Panc1 (cell line): ENCODE data around the gene SESN1. TPM values are rescaled to one million over a fixed set of nuclear protein-coding genes. Genes with fewer than 3 reads are reported as not detected.
A peak's percentile ranks its signal among the peaks of the same experiment; 100 is the strongest.
"Not testable (repeated sequence)": the region's sequence is repeated elsewhere in the genome, so short reads cannot be mapped to it uniquely, and the experiment has no call there.

ENCODE experiments used
- ATAC-seq: fragments of 200-7000 bp; cut with Tn5 transposase; 2 replicates; pipeline ENCODE4 v1.9.1; 2020; ENCODE audit warnings: mild to moderate bottlenecking, moderate library complexity
- BruUV-seq: library from RNA; stranded (reverse); fragments of 400-500 nt; replicated peaks from 2 replicates; lab custom pipeline; 2021; lab: Mats Ljungman, UMichigan
- CTCF ChIA-PET: fragments of 300-600 bp; sonication (Branson Sonifier 250); formaldehyde crosslinking; loops from one replicate; lab custom pipeline; 2022; ENCODE audit warnings: antibody characterized with exemption; lab: Charles Lee
- POLR2A ChIA-PET: fragments of 300-600 bp; sonication (Branson Sonifier 250); formaldehyde crosslinking; loops from one replicate; lab custom pipeline; 2022; ENCODE audit warnings: antibody characterized with exemption; lab: Charles Lee
- DNase-seq: peaks from one replicate; pipeline ENCODE4 v3.0.0-alpha.2; 2010; ENCODE audit warnings: low read depth, low spot score
- H3K27ac ChIP-seq: 2 replicates; pipeline ENCODE4 v1.5.1; 2011; ENCODE audit warnings: mild to moderate bottlenecking, low read length, inconsistent platforms
- H3K27me3 ChIP-seq: fragments of 200-500 bp; sonication (Bioruptor generic); 2 replicates; pipeline ENCODE4 v1.6.0; 2014; ENCODE audit warnings: low read length, inconsistent platforms; ENCODE audit not compliant: control insufficient read depth, insufficient read depth
- H3K36me3 ChIP-seq: fragments of 200-500 bp; sonication (Bioruptor generic); 2 replicates; pipeline ENCODE4 v1.5.1; 2014; ENCODE audit warnings: inconsistent platforms, mild to moderate bottlenecking, low read length, moderate library complexity; ENCODE audit not compliant: control insufficient read depth, insufficient read depth
- H3K4me1 ChIP-seq: 2 replicates; pipeline ENCODE4 v1.5.1; 2011; ENCODE audit warnings: inconsistent platforms, mild to moderate bottlenecking, low read length, moderate library complexity; ENCODE audit not compliant: control insufficient read depth, insufficient read depth
- H3K4me3 ChIP-seq, 2 experiments: 2 replicates each; pipeline ENCODE4 v1.5.1; 2011 to 2012; ENCODE audit warnings: low read depth in 2 of 2, low read length in 2 of 2, mild to moderate bottlenecking in 2 of 2, inconsistent platforms in 1 of 2, moderate library complexity in 1 of 2
- H3K9me3 ChIP-seq: fragments of 200-500 bp; sonication (Bioruptor generic); 2 replicates; pipeline ENCODE4 v1.5.1; 2014; ENCODE audit warnings: low read depth, mild to moderate bottlenecking, inconsistent platforms, low read length, moderate library complexity; ENCODE audit not compliant: control insufficient read depth, insufficient read depth
- POLR2AphosphoS5 ChIP-seq: IDR thresholded peaks from 2 replicates; pipeline ENCODE4 v1.6.1; 2012; ENCODE audit warnings: mild to moderate bottlenecking, low read depth, low read length, moderate library complexity
- SIN3A ChIP-seq: IDR thresholded peaks from 2 replicates; pipeline ENCODE4 v1.6.1; 2012; ENCODE audit warnings: low read depth, mild to moderate bottlenecking, low read length, moderate library complexity, borderline replicate concordance; ENCODE audit not compliant: insufficient read depth
- TCF7L2 ChIP-seq: IDR thresholded peaks from 2 replicates; pipeline ENCODE4 v1.6.1; 2011; ENCODE audit warnings: mild to moderate bottlenecking, low read depth, low read length, inconsistent platforms
- in situ Hi-C: cut with HindIII; loops from 2 replicates; pipeline ENCODE4 v1.10.0; 2016; ENCODE audit warnings: low sequenced_read_pairs, low pct_unique_long_range_greater_than_20kb
- intact Hi-C: fragments of 100-400 bp; cut with micrococcal nuclease; formaldehyde crosslinking; loops from one replicate; pipeline ENCODE4 v1.10.0; 2022; ENCODE audit not compliant: unreplicated experiment
- total RNA-seq: library from RNA; stranded (reverse); gene quantifications from one replicate; pipeline ENCODE4 v1.2.1, GENCODE V29; 2021; ENCODE audit not compliant: unreplicated experiment
- TF ChIP-seq, protein P1 (sequence below): fragments of 450-650 bp; IDR thresholded peaks from 2 replicates; pipeline ENCODE4 v1.5.1; 2017; ENCODE audit warnings: mild to moderate bottlenecking
- TF ChIP-seq, protein P2 (sequence below), 2 experiments: IDR thresholded peaks; 2 replicates each; pipeline ENCODE4 v1.6.1; 2011 to 2012; ENCODE audit warnings: low read depth in 2 of 2, control low read depth in 1 of 2, low read length in 1 of 2, mild to moderate bottlenecking in 1 of 2, moderate library complexity in 1 of 2; ENCODE audit not compliant: insufficient read depth in 1 of 2

SESN1 gene
- total RNA-seq, 1 experiment from 2014 or later: 11.3 TPM

DNA sequence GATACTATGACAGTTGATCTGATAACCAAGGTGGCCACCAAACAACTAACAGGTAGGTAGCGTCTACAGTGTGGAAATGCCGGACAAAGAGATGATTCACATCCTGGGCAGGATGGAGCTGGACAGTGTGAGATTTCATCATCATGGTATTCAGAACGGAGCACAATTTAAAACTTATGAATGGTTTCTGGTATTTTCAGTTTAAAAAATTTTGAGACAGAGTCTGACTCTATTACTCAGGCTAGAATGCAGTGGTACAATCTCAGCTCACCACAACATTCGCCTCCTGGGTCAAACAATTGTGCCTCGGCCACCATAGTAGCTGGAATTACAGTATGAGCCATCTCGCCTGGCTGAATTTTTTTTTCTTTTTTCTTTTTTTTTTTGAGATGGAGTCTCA, 44.5 kb upstream of the SESN1 start:
- CTCF ChIA-PET: no interaction called here
- BruUV-seq: no TSS peak
- no peaks in the 10 kb centered on the region for H3K9me3 ChIP-seq
- DNase-seq (no peak), ATAC-seq (0 out of 2 replicates have a peak, but pooled peaks have one; percentile 51)
- intact Hi-C loops (no loop called here), in situ Hi-C loops (no loop called here)
- H3K4me3 ChIP-seq: no peak overlapping the region
- H3K27ac ChIP-seq: no peak overlapping the region
- H3K4me1 ChIP-seq: no peaks in the 10 kb centered on the region
- no peak for TF ChIP-seq TCF7L2
- TF ChIP-seq, protein P1, sequence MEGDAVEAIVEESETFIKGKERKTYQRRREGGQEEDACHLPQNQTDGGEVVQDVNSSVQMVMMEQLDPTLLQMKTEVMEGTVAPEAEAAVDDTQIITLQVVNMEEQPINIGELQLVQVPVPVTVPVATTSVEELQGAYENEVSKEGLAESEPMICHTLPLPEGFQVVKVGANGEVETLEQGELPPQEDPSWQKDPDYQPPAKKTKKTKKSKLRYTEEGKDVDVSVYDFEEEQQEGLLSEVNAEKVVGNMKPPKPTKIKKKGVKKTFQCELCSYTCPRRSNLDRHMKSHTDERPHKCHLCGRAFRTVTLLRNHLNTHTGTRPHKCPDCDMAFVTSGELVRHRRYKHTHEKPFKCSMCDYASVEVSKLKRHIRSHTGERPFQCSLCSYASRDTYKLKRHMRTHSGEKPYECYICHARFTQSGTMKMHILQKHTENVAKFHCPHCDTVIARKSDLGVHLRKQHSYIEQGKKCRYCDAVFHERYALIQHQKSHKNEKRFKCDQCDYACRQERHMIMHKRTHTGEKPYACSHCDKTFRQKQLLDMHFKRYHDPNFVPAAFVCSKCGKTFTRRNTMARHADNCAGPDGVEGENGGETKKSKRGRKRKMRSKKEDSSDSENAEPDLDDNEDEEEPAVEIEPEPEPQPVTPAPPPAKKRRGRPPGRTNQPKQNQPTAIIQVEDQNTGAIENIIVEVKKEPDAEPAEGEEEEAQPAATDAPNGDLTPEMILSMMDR: no peak
- no peaks in the 10 kb centered on the region for H3K36me3 ChIP-seq
- no peaks in the 10 kb centered on the region for H3K27me3 ChIP-seq
- POLR2A ChIA-PET: no interaction called here

DNA sequence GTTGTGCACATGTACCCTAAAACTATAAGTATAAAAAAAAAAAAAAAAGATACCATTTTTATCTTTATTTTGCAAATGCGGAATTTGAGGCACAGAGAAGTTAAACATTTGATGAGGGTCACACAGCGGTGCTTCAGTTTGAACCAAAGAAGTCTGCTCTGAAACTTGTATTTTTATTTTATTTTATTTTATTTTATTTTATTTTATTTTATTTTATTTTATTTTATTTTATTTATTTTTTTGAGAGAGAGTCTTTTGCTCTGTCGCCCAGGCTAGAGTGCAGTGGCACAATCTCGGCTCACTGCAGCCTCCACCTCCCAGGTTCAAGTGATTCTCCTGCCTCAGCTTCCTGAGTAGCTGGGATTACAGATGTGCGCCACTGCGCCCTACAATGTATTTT, 41.9 kb upstream of the SESN1 start:
- CTCF ChIA-PET, intact Hi-C loops, H3K4me3 ChIP-seq, DNase-seq, H3K36me3 ChIP-seq, POLR2A ChIA-PET, H3K9me3 ChIP-seq, H3K4me1 ChIP-seq, H3K27me3 ChIP-seq, BruUV-seq, H3K27ac ChIP-seq, ATAC-seq, in situ Hi-C loops: not testable (repeated sequence)

DNA sequence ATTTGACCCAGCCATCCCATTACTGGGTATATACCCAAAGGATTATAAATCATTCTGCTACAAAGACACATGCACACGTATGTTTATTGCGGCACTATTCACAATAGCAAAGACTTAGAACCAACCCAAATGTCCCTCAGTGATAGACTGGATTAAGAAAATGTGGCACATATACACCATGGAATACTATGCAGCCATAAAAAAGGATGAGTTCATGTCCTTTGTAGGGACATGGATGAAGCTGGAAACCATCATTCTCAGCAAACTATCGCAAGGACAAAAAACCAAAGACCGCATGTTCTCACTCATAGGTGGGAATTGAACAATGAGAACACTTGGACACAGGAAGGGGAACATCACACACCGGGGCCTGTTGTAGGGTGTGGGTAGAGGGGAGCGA, 41.4 kb upstream of the SESN1 start:
- H3K9me3 ChIP-seq, H3K4me3 ChIP-seq, ATAC-seq, BruUV-seq, CTCF ChIA-PET, intact Hi-C loops, H3K4me1 ChIP-seq, DNase-seq, H3K36me3 ChIP-seq, in situ Hi-C loops, H3K27ac ChIP-seq, POLR2A ChIA-PET, H3K27me3 ChIP-seq: not testable (repeated sequence)

DNA sequence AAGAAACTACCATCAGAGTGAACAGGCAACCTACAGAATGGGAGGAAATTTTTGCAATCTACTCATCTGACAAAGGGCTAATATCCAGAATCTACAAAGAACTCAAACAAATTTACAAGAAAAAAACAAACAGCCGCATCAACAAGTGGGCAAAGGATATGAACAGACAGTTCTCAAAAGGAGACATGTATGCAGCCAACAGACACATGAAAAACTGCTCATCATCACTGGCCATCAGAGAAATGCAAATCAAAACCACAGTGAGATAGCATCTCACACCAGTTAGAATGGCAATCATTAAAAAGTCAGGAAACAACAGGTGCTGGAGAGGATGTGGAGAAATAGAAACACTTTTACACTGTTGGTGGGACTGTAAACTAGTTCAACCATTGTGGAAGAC, 41.0 kb upstream of the SESN1 start:
- POLR2A ChIA-PET: not testable (repeated sequence)

DNA sequence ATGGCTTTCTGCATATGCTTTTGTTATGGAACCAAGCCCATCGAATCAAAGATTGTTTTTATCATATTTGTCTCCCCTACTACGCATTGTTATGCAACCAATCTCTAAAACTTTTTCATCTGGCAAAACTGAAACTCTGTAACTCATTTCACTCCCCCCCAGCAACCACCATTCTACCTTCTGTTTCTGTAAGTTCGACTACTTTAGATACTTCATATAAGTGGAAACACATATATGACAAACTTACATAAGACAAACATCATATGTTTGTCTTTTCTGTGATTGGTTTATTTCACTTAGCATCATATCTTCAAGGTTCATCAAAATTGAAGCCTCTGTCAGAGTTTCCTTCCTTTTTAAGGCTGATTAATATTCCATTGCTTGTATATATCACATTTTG, 35.4 kb upstream of the SESN1 start:
- Histone ChIP-seq H3K9me3 (no peaks in the 10 kb centered on the region), H3K4me1 (no peaks in the 10 kb centered on the region), H3K27me3 (no peaks in the 10 kb centered on the region), H3K4me3 (no peak overlapping the region), H3K27ac (no peak overlapping the region), H3K36me3 (no peaks in the 10 kb centered on the region)
- no peak for DNase-seq
- intact Hi-C loops: no loop called here
- CTCF ChIA-PET: no interaction called here
- TF ChIP-seq, protein P2, sequence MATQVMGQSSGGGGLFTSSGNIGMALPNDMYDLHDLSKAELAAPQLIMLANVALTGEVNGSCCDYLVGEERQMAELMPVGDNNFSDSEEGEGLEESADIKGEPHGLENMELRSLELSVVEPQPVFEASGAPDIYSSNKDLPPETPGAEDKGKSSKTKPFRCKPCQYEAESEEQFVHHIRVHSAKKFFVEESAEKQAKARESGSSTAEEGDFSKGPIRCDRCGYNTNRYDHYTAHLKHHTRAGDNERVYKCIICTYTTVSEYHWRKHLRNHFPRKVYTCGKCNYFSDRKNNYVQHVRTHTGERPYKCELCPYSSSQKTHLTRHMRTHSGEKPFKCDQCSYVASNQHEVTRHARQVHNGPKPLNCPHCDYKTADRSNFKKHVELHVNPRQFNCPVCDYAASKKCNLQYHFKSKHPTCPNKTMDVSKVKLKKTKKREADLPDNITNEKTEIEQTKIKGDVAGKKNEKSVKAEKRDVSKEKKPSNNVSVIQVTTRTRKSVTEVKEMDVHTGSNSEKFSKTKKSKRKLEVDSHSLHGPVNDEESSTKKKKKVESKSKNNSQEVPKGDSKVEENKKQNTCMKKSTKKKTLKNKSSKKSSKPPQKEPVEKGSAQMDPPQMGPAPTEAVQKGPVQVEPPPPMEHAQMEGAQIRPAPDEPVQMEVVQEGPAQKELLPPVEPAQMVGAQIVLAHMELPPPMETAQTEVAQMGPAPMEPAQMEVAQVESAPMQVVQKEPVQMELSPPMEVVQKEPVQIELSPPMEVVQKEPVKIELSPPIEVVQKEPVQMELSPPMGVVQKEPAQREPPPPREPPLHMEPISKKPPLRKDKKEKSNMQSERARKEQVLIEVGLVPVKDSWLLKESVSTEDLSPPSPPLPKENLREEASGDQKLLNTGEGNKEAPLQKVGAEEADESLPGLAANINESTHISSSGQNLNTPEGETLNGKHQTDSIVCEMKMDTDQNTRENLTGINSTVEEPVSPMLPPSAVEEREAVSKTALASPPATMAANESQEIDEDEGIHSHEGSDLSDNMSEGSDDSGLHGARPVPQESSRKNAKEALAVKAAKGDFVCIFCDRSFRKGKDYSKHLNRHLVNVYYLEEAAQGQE (IDR thresholded peaks at IDR 0.05; ENCODE audit: insufficient read depth in 1 of 2, low read depth in 2 of 2, low read length in 1 of 2): no peak
- TF ChIP-seq POLR2AphosphoS5 (no peak), TCF7L2 (no peak), SIN3A (no peak)
- TF ChIP-seq, protein P1: no peak
- no TSS peak for BruUV-seq
- in situ Hi-C loops: no loop called here
- no peak for ATAC-seq
- POLR2A ChIA-PET: no interaction called here

More for the DNA sequence above, 41.0 kb upstream of the SESN1 start:
- BruUV-seq, H3K36me3 ChIP-seq, CTCF ChIA-PET, H3K4me3 ChIP-seq, DNase-seq, H3K27me3 ChIP-seq, H3K27ac ChIP-seq, ATAC-seq, H3K4me1 ChIP-seq, intact Hi-C loops, in situ Hi-C loops, H3K9me3 ChIP-seq: not testable (repeated sequence)
